H1 (cell line): ENCODE measurements around the gene RND2. TPM values are rescaled to one million over a fixed set of nuclear protein-coding genes. Genes with fewer than 3 reads are reported as not detected.

Experiments used
- CHD7 ChIP-seq: fragments of 300-600 bp; sonication (generic); IDR thresholded peaks from 2 replicates; pipeline ENCODE4 v1.7.1; 2012; ENCODE audit warnings: low read length, moderate library complexity, mild to moderate bottlenecking, inconsistent platforms; ENCODE audit not compliant: insufficient replicate concordance
- CTCF ChIP-seq, 3 experiments: IDR thresholded peaks; 1 replicate in 2 of 3; 2 replicates in 1 of 3; pipeline versions ENCODE4 v1.5.1 to v1.6.1; 2011; ENCODE audit warnings: low read length in 3 of 3, mild to moderate bottlenecking in 3 of 3, inconsistent platforms in 2 of 3, low read depth in 1 of 3, moderate library complexity in 1 of 3; ENCODE audit not compliant: insufficient read depth in 1 of 3; ENCODE audit errors: control extremely low read depth in 1 of 3
- E2F6 ChIP-seq: IDR thresholded peaks from 2 replicates; pipeline ENCODE4 v1.6.1; 2012; ENCODE audit warnings: inconsistent platforms
- HDAC2 ChIP-seq, 2 experiments: fragments of 300-600 bp in 1 of 2; sonication (generic) in 1 of 2; IDR thresholded peaks; 2 replicates each; pipeline ENCODE4 v1.6.1; 2011 to 2012; ENCODE audit warnings: low read depth in 2 of 2, low read length in 2 of 2, mild to moderate bottlenecking in 2 of 2, moderate library complexity in 2 of 2, borderline replicate concordance in 1 of 2, inconsistent platforms in 1 of 2
- JUND ChIP-seq: IDR thresholded peaks from 2 replicates; pipeline ENCODE4 v1.6.1; 2011; ENCODE audit warnings: mild to moderate bottlenecking, improper control_type of control experiment, low read length
- RXRA ChIP-seq: IDR thresholded peaks from 2 replicates; pipeline ENCODE4 v1.6.1; 2011; ENCODE audit warnings: low read depth, mild to moderate bottlenecking, low read length, moderate library complexity; ENCODE audit not compliant: insufficient read depth
- SAP30 ChIP-seq: fragments of 300-600 bp; sonication (generic); IDR thresholded peaks from 2 replicates; pipeline ENCODE4 v1.7.1; 2012; ENCODE audit warnings: low read length, moderate library complexity, mild to moderate bottlenecking, inconsistent platforms; ENCODE audit not compliant: insufficient read depth, insufficient replicate concordance
- polyA plus RNA-seq, 7 experiments: library from polyadenylated mRNA; depleted of rRNA in 3 of 7; stranded (reverse) in 5 of 7; unstranded in 2 of 7; fragments of >200 nt in 5 of 7; fragments of 200-250 nt in 2 of 7; gene quantifications; 1 replicate in 5 of 7; 2 replicates in 1 of 7; 4 replicates in 1 of 7; pipeline versions ENCODE4 v1.2.1 to v1.2.3, GENCODE V29; 2011 to 2013; ENCODE audit warnings: missing spikeins in 2 of 7, mixed read lengths in 2 of 7
- total RNA-seq: library from RNA; stranded (reverse); fragmentation: NEBNext Ultra II Directional; extraction: Animal tissue kit (Norgen Biotek cat#: 25700); gene quantifications from 2 replicates; pipeline ENCODE4 v1.2.1, GENCODE V29; 2021

The RND2 gene
- total and polyA plus RNA-seq, 2 of the 8 experiments (the other 6 are each of a cell fraction or from before 2014, with no cell fraction given): 51.3 to 61.4 TPM

- TF ChIP-seq CHD7 (no peak), SAP30 (no peak), RXRA (no peak), E2F6 (no peak), CTCF (IDR thresholded peaks at IDR 0.05; ENCODE audit: control extremely low read depth in 1 of 3, insufficient read depth in 1 of 3, low read depth in 1 of 3, low read length in 3 of 3) (no peak), HDAC2 (IDR thresholded peaks at IDR 0.05; ENCODE audit: borderline replicate concordance in 1 of 2, low read depth in 2 of 2, low read length in 2 of 2) (no peak), JUND (no peak)
Observed at GRCh38 chr17:43056051-43056450, 31.0 kb downstream of the RND2 start (continued).
